HTR-8/SVneo (cell line): Measurements from ENCODE around the gene TMPRSS7.

ENCODE experiments used
- DNase-seq: peaks from one replicate; pipeline ENCODE4 v3.0.0; 2011; ENCODE audit warnings: low spot score, mixed read lengths; ENCODE audit not compliant: insufficient read length
- FAIRE-seq: peaks from 2 replicates; lab custom pipeline; 2011; peaks lifted over from hg19 to GRCh38; lab: Jason Lieb, UNC

The TMPRSS7 gene

GRCh38 chr3:112034436-112034835 lies at the start of gene TMPRSS7:
Gene TMPRSS7, plus strand, starts transcription at chr3:112034736. Its CDS starts 110 bp downstream, at chr3:112034846.
- no peak for FAIRE-seq
- no peak for DNase-seq

GRCh38 chr3:111986800-111987199 lies 47.7 kb upstream of the TMPRSS7 start:
- FAIRE-seq, result no peak
- DNase-seq, result no peak

GRCh38 chr3:111989061-111989678 lies 45.4 kb upstream of the TMPRSS7 start:
- DNase-seq (peak; percentile 40), FAIRE-seq (no peak)

GRCh38 chr3:111993038-111993437 lies 41.5 kb upstream of the TMPRSS7 start:
- FAIRE-seq (no peak), DNase-seq (no peak)

GRCh38 chr3:111998636-111999483 lies 35.7 kb upstream of the TMPRSS7 start, which contains the start of gene TAGLN3:
Gene TAGLN3, plus strand, starts transcription at chr3:111998922. Its CDS starts 501 bp downstream, at chr3:111999423.
- DNase-seq, result peak; percentile 35

GRCh38 chr3:111999484-112000324 lies 34.8 kb upstream of the TMPRSS7 start:
- FAIRE-seq (no peak), DNase-seq (no peak)

More at GRCh38 chr3:111998636-111999483, 35.7 kb upstream of the TMPRSS7 start, which contains the start of gene TAGLN3:
- FAIRE-seq, result no peak

GRCh38 chr3:112000367-112000771 lies 34.2 kb upstream of the TMPRSS7 start:
- no peak for DNase-seq
- no peak for FAIRE-seq

GRCh38 chr3:112000966-112001365 lies 33.6 kb upstream of the TMPRSS7 start:
- no peak for DNase-seq
- FAIRE-seq, result no peak

- FAIRE-seq (no peak), DNase-seq (no peak)
Observed at GRCh38 chr3:112001526-112001925, 33.0 kb upstream of the TMPRSS7 start.

GRCh38 chr3:112002096-112002971 lies 32.2 kb upstream of the TMPRSS7 start:
- no peak for FAIRE-seq
- no peak for DNase-seq

GRCh38 chr3:112003321-112004080 lies 31.0 kb upstream of the TMPRSS7 start:
- FAIRE-seq (peak; percentile 13), DNase-seq (no peak)

- FAIRE-seq (no peak), DNase-seq (no peak)
Observed at GRCh38 chr3:112004187-112004586, 30.3 kb upstream of the TMPRSS7 start.

- DNase-seq, result no peak
- FAIRE-seq, result no peak
Observed at GRCh38 chr3:112004669-112005068, 29.9 kb upstream of the TMPRSS7 start.

- FAIRE-seq, result no peak
Observed at GRCh38 chr3:112005091-112005672, 29.4 kb upstream of the TMPRSS7 start.

GRCh38 chr3:112007633-112008032 lies 26.9 kb upstream of the TMPRSS7 start:
- no peak for DNase-seq
- no peak for FAIRE-seq

More at GRCh38 chr3:112005091-112005672, 29.4 kb upstream of the TMPRSS7 start:
- no peak for DNase-seq

GRCh38 chr3:112009670-112010069 lies 24.9 kb upstream of the TMPRSS7 start:
- no peak for FAIRE-seq
- no peak for DNase-seq

- FAIRE-seq (no peak), DNase-seq (no peak)
Observed at GRCh38 chr3:112010636-112011035, 23.9 kb upstream of the TMPRSS7 start.

- DNase-seq, result no peak
- no peak for FAIRE-seq
Observed at GRCh38 chr3:112011376-112011940, 23.1 kb upstream of the TMPRSS7 start.
